Right renal cortex interstitium (tissue), 3 donors: ENCODE data around the gene CCND3. TPM values are rescaled to one million over a fixed set of nuclear protein-coding genes. Genes with fewer than 3 reads are reported as not detected.

Source experiments
- polyA plus RNA-seq, 3 donors: library from polyadenylated mRNA; unstranded; fragments of 120-200 nt; gene quantifications; one replicate each; pipeline ENCODE4 v1.2.1, GENCODE V29; 2013; ENCODE audit not compliant: insufficient read length in 3 of 3

CCND3 gene
- polyA plus RNA-seq, 3 donors: 21.2 to 27.1 (median 22.9) TPM

Other genes starting within 250 kb of the CCND3 start
- 1 to 10 TPM; 7.9 to 8.6 (median 8.4) TPM for gene TFEB, start 206.2 kb downstream of the CCND3 start, polyA plus RNA-seq
- not detected for gene PGC, start 194.4 kb downstream of the CCND3 start, polyA plus RNA-seq
- gene FRS3, start 161.9 kb downstream of the CCND3 start, polyA plus RNA-seq: 1 to 10 TPM; 4.2 to 5.0 (median 4.7) TPM
- 1 to 10 TPM; 2.4 to 5.4 (median 4.3) TPM for gene PRICKLE4, start 161.0 kb downstream of the CCND3 start, polyA plus RNA-seq
- 100 to 1,000 TPM; 234 to 257 (median 243) TPM for gene TOMM6, start 154.1 kb downstream of the CCND3 start, polyA plus RNA-seq
- 10 to 100 TPM; 10.9 to 12.9 (median 11.4) TPM for gene USP49, start 46.4 kb downstream of the CCND3 start, polyA plus RNA-seq
- gene MED20, start 20.7 kb downstream of the CCND3 start, polyA plus RNA-seq: 10 to 100 TPM; 42.7 to 45.5 (median 44.2) TPM
- 10 to 100 TPM; 24.5 to 32.2 (median 31.9) TPM for gene BYSL, start 20.3 kb downstream of the CCND3 start, polyA plus RNA-seq
- 10 to 100 TPM; 18.0 to 24.0 (median 22.0) TPM for gene TAF8, start 108.7 kb upstream of the CCND3 start, polyA plus RNA-seq
- 1 to 10 TPM; 3.6 to 5.3 (median 4.1) TPM for gene C6orf132, start 200.8 kb upstream of the CCND3 start, polyA plus RNA-seq
- gene GUCA1A, start 231.6 kb upstream of the CCND3 start, polyA plus RNA-seq: under 1 TPM; 0.07 to 0.24 (median 0.15) TPM